SJCRH30 (cell line): ENCODE results near the gene FXYD6. TPM values are rescaled to one million over a fixed set of nuclear protein-coding genes. Genes with fewer than 3 reads are reported as not detected.
A peak's percentile ranks its signal among the peaks of the same experiment; 100 is the strongest.
"Not testable (repeated sequence)": the region's sequence is repeated elsewhere in the genome, so short reads cannot be mapped to it uniquely, and the experiment has no call there.

Experiments
- DNase-seq, 2 experiments: peaks; one replicate each; pipeline ENCODE4 v3.0.0-alpha.2; 2015 to 2020
- H3K27ac ChIP-seq: fragments of 250-450 bp; sonication (Bioruptor Pico); 2 replicates; pipeline ENCODE4 v1.5.1; 2020; ENCODE audit warnings: mild to moderate bottlenecking, moderate library complexity
- H3K27me3 ChIP-seq: fragments of 250-450 bp; sonication (Bioruptor Pico); 2 replicates; pipeline ENCODE4 v1.5.1; 2020; ENCODE audit warnings: mild to moderate bottlenecking, moderate library complexity
- H3K36me3 ChIP-seq: fragments of 250-450 bp; sonication (Bioruptor Pico); 2 replicates; pipeline ENCODE4 v1.5.1; 2020; ENCODE audit warnings: mild to moderate bottlenecking, moderate library complexity
- H3K4me1 ChIP-seq: fragments of 250-450 bp; sonication (Bioruptor Pico); 2 replicates; pipeline ENCODE4 v1.5.1; 2020; ENCODE audit warnings: mild to moderate bottlenecking, moderate library complexity
- H3K4me3 ChIP-seq: fragments of 250-450 bp; sonication (Bioruptor Pico); 2 replicates; pipeline ENCODE4 v1.5.1; 2020; ENCODE audit warnings: mild to moderate bottlenecking, moderate library complexity
- H3K9me3 ChIP-seq: fragments of 250-450 bp; sonication (Bioruptor Pico); replicated peaks from 2 replicates; pipeline ENCODE4 v1.5.1; 2020; ENCODE audit warnings: mild to moderate bottlenecking, moderate library complexity
- total RNA-seq: library from RNA; depleted of rRNA; stranded (reverse); fragments of >200 nt; shearing (Covaris generic); gene quantifications from 2 replicates; pipeline ENCODE4 v1.2.3, GENCODE V29; 2014

Gene FXYD6
- total RNA-seq, 1 experiment from 2014 or later, result 90.1 TPM

DNA sequence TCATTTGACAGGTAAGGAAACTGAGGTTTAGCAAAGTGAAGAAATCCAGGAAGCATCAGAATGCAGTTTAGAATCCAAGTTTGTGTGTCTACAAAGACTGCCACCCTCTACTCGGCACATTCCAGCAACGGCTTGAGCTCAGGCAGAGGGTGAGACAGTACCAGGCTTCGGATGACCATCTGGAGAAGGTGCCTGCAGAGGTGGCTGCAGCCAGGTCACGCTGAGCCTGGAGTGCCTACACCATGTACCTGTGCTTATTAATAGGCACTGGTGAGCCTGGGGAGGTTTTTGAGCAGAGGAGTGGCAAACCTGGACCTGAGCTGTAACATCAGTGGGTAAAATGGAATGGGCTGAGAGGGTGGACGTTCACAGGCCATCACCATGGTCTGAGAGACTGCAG lies 4.7 kb downstream of the FXYD6 start:
- H3K4me1 ChIP-seq, result peaks cover 27% of the 10 kb centered on the region

DNA sequence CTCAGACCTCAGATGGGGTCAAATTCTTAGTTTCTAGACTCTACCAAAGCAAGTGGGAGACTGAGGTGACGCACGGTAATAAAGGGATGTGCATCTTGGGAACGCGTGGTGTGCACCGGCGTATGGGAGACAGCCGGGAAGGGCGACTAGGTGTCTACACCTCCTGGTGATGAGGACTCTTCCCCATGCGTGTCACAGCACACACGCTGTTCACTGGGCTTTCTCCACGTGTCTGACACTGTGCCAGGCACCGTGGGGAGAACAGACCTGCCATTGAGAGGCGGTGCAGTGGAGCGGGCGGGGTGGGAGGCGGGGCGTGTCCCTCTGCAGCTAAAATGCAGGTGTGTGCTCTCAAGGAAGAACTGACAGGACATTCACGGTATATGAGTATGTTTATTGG lies 5.3 kb downstream of the FXYD6 start:
- no peak overlapping the region for H3K4me3 ChIP-seq
- DNase-seq, result no peak
- H3K9me3 ChIP-seq, result no peaks in the 10 kb centered on the region
- peaks cover 27% of the 10 kb centered on the region for H3K4me1 ChIP-seq
- peak overlapping the region; percentile 87; the same call in 1 of the 2 replicates for H3K27ac ChIP-seq
- no peaks in the 10 kb centered on the region for H3K36me3 ChIP-seq
- H3K27me3 ChIP-seq, result no peaks in the 10 kb centered on the region

More for the DNA sequence above, 4.7 kb downstream of the FXYD6 start:
- Histone ChIP-seq H3K27me3 (no peaks in the 10 kb centered on the region), H3K36me3 (no peaks in the 10 kb centered on the region), H3K9me3 (no peaks in the 10 kb centered on the region), H3K27ac (no peak overlapping the region), H3K4me3 (no peak overlapping the region)
- DNase-seq, result no peak

DNA sequence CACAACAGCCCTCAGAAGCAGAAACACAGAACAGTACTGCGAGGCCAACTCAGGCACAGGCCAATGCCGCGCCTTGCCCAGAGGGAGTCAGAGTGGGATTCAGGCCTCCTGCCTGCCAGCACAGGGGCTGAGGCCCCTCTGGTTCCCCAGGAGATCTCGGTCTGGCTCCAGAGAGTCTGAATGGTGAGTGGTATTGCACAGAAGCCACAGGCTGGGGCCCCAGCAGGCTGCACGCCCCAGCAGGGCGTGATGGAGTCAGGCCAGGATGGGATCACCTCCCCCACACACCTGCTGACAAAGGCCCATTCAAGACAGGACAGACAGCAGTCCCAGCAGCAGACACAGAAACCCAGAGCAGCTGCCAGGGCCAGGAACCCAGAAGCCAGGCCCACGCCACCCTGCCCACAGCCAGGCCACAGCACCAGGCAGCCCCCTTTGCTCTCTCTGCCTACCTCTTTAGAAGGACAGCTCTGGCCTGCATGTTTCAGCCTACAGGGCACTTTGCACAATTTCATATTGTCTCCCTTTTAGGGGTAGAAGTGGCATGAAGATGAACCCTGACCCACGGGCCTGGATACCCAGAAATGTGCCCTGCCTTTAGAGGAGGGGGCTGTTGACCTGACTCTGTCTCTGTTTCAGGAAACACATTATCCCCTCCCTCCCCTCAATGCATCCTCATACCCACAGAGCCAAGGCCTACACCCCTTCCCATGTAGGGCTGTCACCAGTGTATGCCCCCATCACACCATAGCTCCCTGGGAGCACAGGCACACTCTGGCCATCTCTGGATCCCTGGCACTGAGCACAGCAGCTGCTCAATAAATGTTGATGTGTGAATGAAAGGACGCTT lies 6.1 kb downstream of the FXYD6 start:
- Histone ChIP-seq H3K27me3 (no peaks in the 10 kb centered on the region), H3K27ac (peak overlapping the region; percentile 87), H3K9me3 (no peaks in the 10 kb centered on the region), H3K36me3 (no peaks in the 10 kb centered on the region), H3K4me3 (peak overlapping the region; percentile 7; the same call in 1 of the 2 replicates), H3K4me1 (peaks cover 27% of the 10 kb centered on the region)
- DNase-seq, result peak; percentile 87 to 90

DNA sequence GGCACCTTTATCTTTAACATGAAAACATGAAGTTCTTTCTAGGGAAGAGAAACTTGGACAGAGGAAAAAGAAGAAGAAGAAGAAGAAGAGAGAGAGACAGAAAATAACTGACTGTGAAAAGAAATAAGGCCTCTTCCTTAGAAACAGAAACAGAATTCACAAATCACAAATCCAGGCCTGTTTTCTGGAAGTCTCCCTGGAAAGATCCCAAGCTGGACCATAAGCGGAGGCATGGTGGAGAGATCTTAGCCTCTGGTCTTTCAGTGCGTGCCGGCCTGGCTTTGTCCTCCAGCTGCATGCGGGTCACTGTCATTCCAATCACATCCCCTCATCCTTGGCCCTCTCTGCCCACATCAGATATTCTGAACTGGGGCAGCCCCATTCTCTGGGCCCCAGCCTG lies 6.9 kb downstream of the FXYD6 start:
- no peaks in the 10 kb centered on the region for H3K9me3 ChIP-seq
- H3K4me3 ChIP-seq, result peak overlapping the region; percentile 7; the same call in 1 of the 2 replicates
- peak overlapping the region; percentile 87 for H3K27ac ChIP-seq
- no peaks in the 10 kb centered on the region for H3K27me3 ChIP-seq
- H3K4me1 ChIP-seq, result peaks cover 27% of the 10 kb centered on the region
- no peak for DNase-seq
- H3K36me3 ChIP-seq, result no peaks in the 10 kb centered on the region

DNA sequence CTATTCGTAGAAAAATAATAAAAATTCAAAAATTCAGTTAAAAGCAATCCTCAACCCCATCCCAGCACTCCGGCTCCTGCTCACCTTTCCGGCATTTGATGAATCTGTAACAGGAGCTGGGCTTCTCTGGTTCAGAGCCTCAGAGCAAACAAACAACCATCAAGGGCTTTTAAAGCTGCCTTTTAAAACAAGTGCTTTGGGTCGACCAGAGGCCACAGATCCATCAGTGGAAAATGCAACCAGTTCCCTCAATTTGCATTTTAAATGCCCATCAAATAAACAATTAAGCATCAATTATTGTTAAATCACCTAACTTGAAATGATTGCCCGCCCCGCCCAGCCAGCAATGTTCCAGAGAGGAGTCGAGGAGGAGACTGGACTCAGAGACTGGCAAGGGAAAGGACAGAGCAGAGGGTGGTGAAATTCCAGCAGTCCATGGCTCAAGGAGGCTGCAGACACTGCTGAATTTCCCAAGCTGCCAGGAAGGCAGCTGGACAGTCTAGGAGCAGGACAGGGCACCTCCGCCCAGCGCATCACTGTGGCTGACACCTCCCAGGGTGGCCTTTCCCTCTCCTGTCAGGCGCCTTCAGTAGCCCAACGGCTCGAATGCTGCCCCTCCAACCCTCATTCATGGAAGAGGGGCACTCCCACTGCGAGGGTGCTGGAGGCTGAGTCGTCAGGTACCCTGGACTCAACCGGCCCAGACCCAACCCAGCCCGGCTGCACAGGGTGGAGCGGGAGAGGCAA lies 7.5 kb downstream of the FXYD6 start:
- H3K4me1 ChIP-seq, result peaks cover 27% of the 10 kb centered on the region
- H3K4me3 ChIP-seq, result no peak overlapping the region
- no peaks in the 10 kb centered on the region for H3K9me3 ChIP-seq
- peak overlapping the region; percentile 87 for H3K27ac ChIP-seq
- H3K27me3 ChIP-seq, result no peaks in the 10 kb centered on the region
- no peaks in the 10 kb centered on the region for H3K36me3 ChIP-seq
- DNase-seq, result no peak

DNA sequence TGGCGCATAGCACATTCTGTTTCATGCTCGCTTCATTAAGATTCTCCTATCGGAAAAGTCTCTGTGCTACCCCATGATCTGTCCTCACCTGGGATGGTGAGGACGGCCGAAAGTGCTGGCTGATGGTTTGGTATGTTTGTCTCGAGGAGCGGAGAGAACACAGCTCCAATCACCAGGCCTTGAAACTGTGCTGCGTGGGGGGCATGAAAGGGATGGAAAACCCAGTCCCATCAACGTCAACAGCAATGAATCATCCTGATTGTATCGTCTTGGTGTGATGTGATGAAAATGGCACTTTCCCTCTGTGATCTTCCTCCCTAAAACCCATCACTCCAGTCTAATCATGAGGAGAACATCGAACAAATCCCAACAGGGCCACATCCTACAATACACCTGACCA lies 8.4 kb downstream of the FXYD6 start:
- no peak overlapping the region for H3K27ac ChIP-seq
- DNase-seq, result no peak
- H3K27me3 ChIP-seq, result no peaks in the 10 kb centered on the region
- H3K9me3 ChIP-seq, result no peaks in the 10 kb centered on the region
- H3K4me3 ChIP-seq, result no peak overlapping the region
- H3K36me3 ChIP-seq, result no peaks in the 10 kb centered on the region
- peaks cover 31% of the 10 kb centered on the region for H3K4me1 ChIP-seq

DNA sequence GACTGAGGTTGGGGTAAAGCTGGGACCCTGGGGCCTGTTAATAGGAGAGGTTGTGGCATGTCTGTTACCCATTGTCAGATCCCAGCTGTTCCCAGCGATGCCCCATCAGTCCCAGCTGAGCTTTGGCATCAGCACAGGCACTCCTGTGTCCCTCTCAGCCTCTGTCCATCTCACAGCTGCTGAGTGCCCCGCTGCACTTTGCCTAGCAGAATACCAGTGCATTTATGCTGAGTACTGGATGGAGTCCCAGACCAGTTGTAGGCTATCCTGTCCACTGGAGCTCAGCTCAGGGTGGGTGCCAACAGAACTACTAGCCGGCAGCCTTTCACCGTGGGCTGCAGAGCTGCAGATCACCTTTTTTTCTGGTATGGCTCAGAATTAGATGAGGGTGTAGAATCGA lies 9.9 kb downstream of the FXYD6 start:
- peaks cover 45% of the 10 kb centered on the region for H3K4me1 ChIP-seq
- DNase-seq, result no peak
- H3K4me3 ChIP-seq, result no peak overlapping the region
- no peaks in the 10 kb centered on the region for H3K36me3 ChIP-seq
- H3K9me3 ChIP-seq, result no peaks in the 10 kb centered on the region
- no peak overlapping the region for H3K27ac ChIP-seq
- no peaks in the 10 kb centered on the region for H3K27me3 ChIP-seq

DNA sequence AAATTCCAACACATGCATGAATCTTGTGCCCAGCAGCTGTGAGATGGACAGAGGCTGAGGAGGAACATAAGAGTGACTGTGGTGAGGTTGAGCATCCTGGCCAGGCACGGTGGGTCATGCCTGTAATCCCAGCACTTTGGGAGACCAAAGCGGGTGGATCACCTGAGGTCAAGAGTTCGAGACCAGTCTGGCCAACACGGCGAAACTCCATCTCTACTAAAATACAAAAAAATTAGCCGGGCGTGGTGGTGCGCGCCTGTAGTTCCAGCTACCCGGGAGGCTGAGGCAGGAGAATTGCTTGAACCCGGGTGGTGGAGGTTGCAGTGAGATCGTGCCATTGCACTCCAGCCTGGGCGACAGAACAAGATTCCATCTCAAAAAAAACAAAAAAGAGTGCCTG lies 10.9 kb downstream of the FXYD6 start:
- H3K4me1 ChIP-seq, result peaks cover 44% of the 10 kb centered on the region

DNA sequence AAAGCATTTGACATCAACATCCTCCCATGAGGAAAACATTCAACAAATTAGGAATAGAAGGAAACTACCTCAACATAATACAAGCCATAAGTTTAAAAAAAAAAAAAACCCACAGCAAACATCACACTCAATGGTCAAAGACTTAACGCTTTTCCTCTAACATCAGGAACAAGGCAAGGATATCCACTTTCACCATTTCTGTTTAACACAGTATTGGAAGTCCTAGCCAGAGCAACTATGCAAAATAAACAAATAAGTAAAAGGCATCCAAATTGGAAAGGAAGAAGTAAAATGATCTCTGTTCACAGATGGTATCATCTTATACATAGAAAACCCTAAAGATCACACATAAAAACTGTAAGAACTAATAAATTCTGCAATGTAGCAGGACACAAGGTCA lies 13.1 kb downstream of the FXYD6 start:
- no peak overlapping the region for H3K4me3 ChIP-seq
- peaks cover 26% of the 10 kb centered on the region for H3K4me1 ChIP-seq
- no peaks in the 10 kb centered on the region for H3K36me3 ChIP-seq
- no peak for DNase-seq
- no peaks in the 10 kb centered on the region for H3K27me3 ChIP-seq
- no peak overlapping the region for H3K27ac ChIP-seq
- H3K9me3 ChIP-seq, result no peaks in the 10 kb centered on the region

More for the DNA sequence above, 10.9 kb downstream of the FXYD6 start:
- not testable (repeated sequence) for H3K27ac ChIP-seq, H3K4me3 ChIP-seq, H3K27me3 ChIP-seq, DNase-seq, H3K9me3 ChIP-seq, H3K36me3 ChIP-seq

DNA sequence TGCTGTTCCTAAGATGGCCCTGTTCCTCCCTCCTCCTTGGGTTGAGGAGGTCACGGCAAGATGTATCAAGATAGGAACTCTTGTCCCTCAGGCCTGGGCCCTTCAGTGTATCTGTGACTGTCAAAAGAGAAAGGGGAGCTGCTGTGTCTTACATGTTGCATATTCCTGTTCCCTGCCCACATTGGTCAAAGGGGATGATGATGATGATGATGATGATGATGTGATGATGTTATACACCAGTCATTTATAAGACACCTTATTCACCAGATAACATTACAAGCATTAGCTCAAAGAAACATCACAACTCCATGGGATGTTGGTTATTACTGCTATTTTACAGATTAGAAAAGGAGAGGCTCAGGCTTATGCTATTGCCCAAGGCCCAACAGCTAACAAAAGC lies 13.7 kb downstream of the FXYD6 start:
- Histone ChIP-seq H3K36me3 (no peaks in the 10 kb centered on the region), H3K4me3 (no peak overlapping the region), H3K4me1 (peaks cover 24% of the 10 kb centered on the region), H3K27ac (no peak overlapping the region), H3K27me3 (no peaks in the 10 kb centered on the region), H3K9me3 (no peaks in the 10 kb centered on the region)
- no peak for DNase-seq

DNA sequence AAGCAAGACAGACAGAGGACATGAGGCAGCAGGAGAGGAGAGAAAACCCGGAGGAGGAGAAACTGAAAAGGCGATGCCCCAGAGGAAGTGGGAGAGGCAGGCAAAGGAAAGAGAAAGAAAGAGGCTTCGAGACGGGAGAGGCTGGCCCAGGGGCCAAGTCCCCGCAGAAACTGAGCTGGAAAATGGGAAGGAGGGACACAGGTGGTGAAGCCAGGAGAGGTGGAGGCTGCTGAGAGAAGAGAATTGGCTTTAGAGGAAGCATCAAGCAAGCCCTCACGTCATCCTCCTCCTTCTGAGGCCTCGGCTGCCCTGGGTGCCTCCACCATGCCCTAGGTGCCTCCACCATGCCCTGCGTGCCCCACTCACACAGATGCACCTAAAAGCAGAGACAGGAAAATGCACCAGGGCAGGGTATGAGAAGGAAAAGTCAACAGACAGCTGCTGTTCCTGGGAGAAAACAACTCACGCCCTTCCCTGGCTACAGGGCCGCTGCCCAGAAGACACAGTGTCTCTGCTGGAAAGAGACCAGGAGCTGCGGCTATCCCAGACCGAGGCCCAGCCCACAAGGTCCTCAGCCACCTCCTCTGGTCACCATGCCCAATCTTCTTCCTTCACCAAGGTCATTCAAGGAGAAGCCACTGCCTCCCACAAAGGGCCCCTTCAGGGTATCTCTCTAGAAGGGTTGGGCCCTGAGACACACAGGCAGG lies 14.3 kb downstream of the FXYD6 start:
- no peak for DNase-seq
- H3K9me3 ChIP-seq, result no peaks in the 10 kb centered on the region
- H3K36me3 ChIP-seq, result no peaks in the 10 kb centered on the region
- H3K4me3 ChIP-seq, result no peak overlapping the region
- peaks cover 24% of the 10 kb centered on the region for H3K4me1 ChIP-seq
- H3K27ac ChIP-seq, result peak overlapping the region; percentile 73
- H3K27me3 ChIP-seq, result no peaks in the 10 kb centered on the region

DNA sequence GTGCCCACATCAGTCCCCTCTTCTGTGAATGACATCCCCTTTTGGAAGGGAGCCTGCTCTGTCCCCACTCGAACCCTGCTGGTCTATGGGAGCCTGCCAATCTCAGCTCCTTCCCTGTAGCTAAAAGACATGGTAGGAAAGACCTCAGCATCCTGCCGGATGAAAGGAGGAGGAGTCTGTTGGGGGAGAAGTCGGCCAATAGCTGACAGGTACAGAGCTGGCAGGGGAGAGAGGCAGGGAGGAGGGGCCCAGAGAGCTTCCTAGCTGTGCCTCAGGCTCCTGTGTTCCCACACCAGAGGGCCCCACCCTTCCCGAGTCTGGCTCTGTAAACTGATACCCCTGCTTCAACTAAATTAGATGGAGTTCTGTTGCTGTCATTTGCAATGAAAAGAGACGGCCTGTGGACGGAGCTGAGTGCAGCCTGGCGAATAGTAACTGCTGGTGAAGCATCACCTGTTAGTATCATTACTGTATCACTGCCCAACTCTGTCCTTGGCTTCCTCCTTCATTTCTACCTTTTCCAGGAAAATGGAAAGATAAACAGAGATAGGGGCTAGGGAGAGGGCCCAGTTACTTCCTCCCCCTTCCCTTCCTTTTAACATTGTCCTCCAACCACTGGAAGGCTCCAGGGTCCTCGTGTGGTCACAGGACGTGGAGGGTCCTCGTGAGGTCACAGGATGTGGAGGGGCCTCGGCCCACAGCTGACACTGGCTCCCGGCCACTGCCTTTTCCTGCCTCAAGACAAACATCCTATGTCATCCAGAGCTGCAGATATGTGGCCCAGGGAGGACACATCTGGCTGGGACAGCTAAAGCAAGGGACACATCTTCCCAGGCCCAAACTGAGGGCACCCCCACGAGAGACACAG lies 15.1 kb downstream of the FXYD6 start:
- peak; percentile 76 to 85 for DNase-seq
- H3K27me3 ChIP-seq, result no peaks in the 10 kb centered on the region
- no peaks in the 10 kb centered on the region for H3K9me3 ChIP-seq
- H3K27ac ChIP-seq, result peak overlapping the region; percentile 73
- H3K4me3 ChIP-seq, result no peak overlapping the region
- no peaks in the 10 kb centered on the region for H3K36me3 ChIP-seq
- H3K4me1 ChIP-seq, result peaks cover 24% of the 10 kb centered on the region

DNA sequence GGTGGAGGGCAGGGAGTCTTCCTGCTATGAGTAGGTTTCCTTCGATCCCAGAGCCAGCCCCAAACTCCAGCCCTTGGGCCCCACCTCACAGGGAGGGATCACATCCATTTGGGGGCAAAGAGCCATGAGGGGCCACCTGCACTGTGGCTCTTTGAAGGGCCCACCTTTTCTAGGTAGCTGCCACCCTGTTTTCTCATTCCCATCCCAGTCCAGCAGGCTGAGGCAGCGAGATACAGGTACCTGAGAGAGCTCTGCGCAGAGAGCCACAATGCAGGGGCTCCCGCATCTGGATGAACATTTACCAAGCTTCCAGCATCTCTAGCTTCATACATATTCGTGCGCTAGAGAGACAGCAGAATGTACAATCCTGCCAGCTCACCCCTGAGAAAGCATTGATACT lies 16.3 kb downstream of the FXYD6 start:
- Histone ChIP-seq H3K9me3 (no peaks in the 10 kb centered on the region), H3K27me3 (no peaks in the 10 kb centered on the region), H3K36me3 (no peaks in the 10 kb centered on the region), H3K4me3 (no peak overlapping the region), H3K27ac (no peak overlapping the region), H3K4me1 (peaks cover 24% of the 10 kb centered on the region)
- DNase-seq, result no peak

DNA sequence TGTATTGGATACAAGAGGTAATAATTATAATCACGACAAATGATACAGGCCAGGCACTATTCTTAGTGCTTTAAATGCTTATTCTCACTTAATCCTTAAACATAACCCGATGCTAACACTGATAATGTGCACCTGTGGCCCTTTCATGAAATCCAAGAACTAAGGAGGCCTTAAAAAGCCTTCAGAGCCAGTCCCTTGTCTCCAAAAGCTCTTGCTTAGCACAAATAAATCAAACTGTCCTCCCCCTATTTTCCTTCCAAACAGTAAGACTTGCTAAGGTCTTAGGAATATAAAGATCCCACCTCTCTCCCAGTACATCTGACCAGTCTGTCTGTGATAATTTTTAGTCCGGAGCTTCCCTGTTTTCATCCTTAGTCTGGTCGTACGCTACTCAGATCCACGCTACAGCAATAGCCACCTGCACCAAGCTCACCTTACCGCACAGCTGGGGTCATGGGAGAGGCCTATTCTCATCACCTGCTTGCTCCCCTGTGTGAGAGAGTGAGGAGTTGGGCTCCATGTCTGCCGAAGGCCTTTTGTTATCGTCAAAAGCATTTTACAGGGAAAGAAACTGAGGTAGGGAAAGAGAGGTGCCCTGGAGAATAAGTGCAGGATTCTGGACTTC lies 16.9 kb downstream of the FXYD6 start:
- Histone ChIP-seq H3K4me1 (peaks cover 24% of the 10 kb centered on the region), H3K36me3 (no peaks in the 10 kb centered on the region), H3K27me3 (no peaks in the 10 kb centered on the region), H3K4me3 (no peak overlapping the region), H3K27ac (no peak overlapping the region), H3K9me3 (no peaks in the 10 kb centered on the region)
- no peak for DNase-seq
